Activated naive CD4-positive, alpha-beta T cell treated with anti-CD3 and anti-CD28 coated beads, Interleukin-2, amount 50 U/mL, for 72 hours (primary cell): ENCODE data around the gene MEGF6. TPM values are rescaled to one million over a fixed set of nuclear protein-coding genes. Genes with fewer than 3 reads are reported as not detected.

ENCODE experiments used
- ATAC-seq, 2 donors: fragments of 150-1000 bp; cut with Tn5 transposase; 2 replicates each; pipeline ENCODE4 v1.10.0; 2021; ENCODE audit warnings: mild to moderate bottlenecking in 2 of 2, moderate library complexity in 2 of 2
- DNase-seq, 2 donors: peaks; one replicate each; pipeline ENCODE4 v3.0.0; 2021 to 2022; ENCODE audit warnings: low spot score in 2 of 2
- H3K27ac Mint-ChIP-seq, 2 donors: one replicate each; pipeline ENCODE4 v1.8.0; 2022; ENCODE audit warnings: mild to moderate bottlenecking in 2 of 2, mixed read lengths in 2 of 2
- H3K36me3 Mint-ChIP-seq, 2 donors: one replicate each; pipeline ENCODE4 v1.8.0; 2022; ENCODE audit warnings: mixed read lengths in 2 of 2
- H3K9me3 Mint-ChIP-seq, 2 donors: one replicate each; pipeline ENCODE4 v1.8.0; 2022; ENCODE audit warnings: mixed read lengths in 2 of 2
- total RNA-seq, 2 donors: library from RNA; stranded (reverse); gene quantifications; one replicate each; pipeline ENCODE4 v1.2.3, GENCODE V29; 2022

Gene MEGF6
- total RNA-seq, 2 donors from 2014 or later, result 4.6 to 7.6 TPM

GRCh38 chr1:3444736-3445135, 166.6 kb downstream of the MEGF6 start:
- ATAC-seq (no peak), DNase-seq (no peak)
- Mint-ChIP-seq H3K27ac (no peak overlapping the region), H3K36me3 (no peaks in the 10 kb centered on the region), H3K9me3 (peaks cover 5 to 6% of the 10 kb centered on the region in 2 donors)

GRCh38 chr1:3444298-3444697, 167.0 kb downstream of the MEGF6 start:
- no peak for DNase-seq
- no peak for ATAC-seq
- no peaks in the 10 kb centered on the region for H3K36me3 Mint-ChIP-seq
- H3K27ac Mint-ChIP-seq, result no peak overlapping the region
- H3K9me3 Mint-ChIP-seq, result peaks cover 5 to 6% of the 10 kb centered on the region in 2 donors

- Mint-ChIP-seq H3K36me3 (no peaks in the 10 kb centered on the region), H3K9me3 (peaks cover 5 to 6% of the 10 kb centered on the region in 2 donors), H3K27ac (no peak overlapping the region)
- DNase-seq, result no peak
- no peak for ATAC-seq
These were observed 167.5 kb downstream of the MEGF6 start for GRCh38 chr1:3443807-3444206.

GRCh38 chr1:3442901-3443300, 168.4 kb downstream of the MEGF6 start:
- Mint-ChIP-seq H3K9me3 (peaks cover 2 to 3% of the 10 kb centered on the region in 2 donors), H3K36me3 (no peaks in the 10 kb centered on the region), H3K27ac (no peak overlapping the region)
- ATAC-seq, result no peak
- DNase-seq, result no peak

- ATAC-seq (no peak), DNase-seq (no peak)
- H3K36me3 Mint-ChIP-seq, result no peaks in the 10 kb centered on the region
- no peak overlapping the region for H3K27ac Mint-ChIP-seq
- H3K9me3 Mint-ChIP-seq, result no peaks in the 10 kb centered on the region
These were observed 169.0 kb downstream of the MEGF6 start for GRCh38 chr1:3442331-3442730.

GRCh38 chr1:3441880-3442279, 169.4 kb downstream of the MEGF6 start:
- DNase-seq, result no peak
- ATAC-seq, result no peak

GRCh38 chr1:3441410-3441847, 169.9 kb downstream of the MEGF6 start:
- H3K27ac Mint-ChIP-seq, result no peak overlapping the region
- no peaks in the 10 kb centered on the region for H3K9me3 Mint-ChIP-seq
- no peaks in the 10 kb centered on the region for H3K36me3 Mint-ChIP-seq
- DNase-seq (no peak), ATAC-seq (no peak)

More at GRCh38 chr1:3441880-3442279, 169.4 kb downstream of the MEGF6 start:
- Mint-ChIP-seq H3K9me3 (no peaks in the 10 kb centered on the region), H3K36me3 (no peaks in the 10 kb centered on the region), H3K27ac (no peak overlapping the region)

GRCh38 chr1:3440711-3441409, 170.4 kb downstream of the MEGF6 start:
- ATAC-seq, result no peak
- Mint-ChIP-seq H3K36me3 (no peaks in the 10 kb centered on the region), H3K27ac (no peak overlapping the region), H3K9me3 (no peaks in the 10 kb centered on the region)
- DNase-seq, result no peak

- DNase-seq (no peak), ATAC-seq (no peak)
- Mint-ChIP-seq H3K27ac (no peak overlapping the region), H3K9me3 (no peaks in the 10 kb centered on the region), H3K36me3 (no peaks in the 10 kb centered on the region)
These were observed 171.0 kb downstream of the MEGF6 start for GRCh38 chr1:3440300-3440681.

Other genes with a start within 250 kb of the MEGF6 start
- under 1 TPM in 1 of 2 donors, not detected in 1; 0.46 TPM for gene ARHGEF16, start 156.8 kb downstream of the MEGF6 start, total RNA-seq
- gene TPRG1L, start 13.5 kb upstream of the MEGF6 start, total RNA-seq, result 1 to 10 TPM; 6.0 to 10.0 TPM
- gene WRAP73, start 38.6 kb upstream of the MEGF6 start, total RNA-seq, result 10 to 100 TPM; 26.5 to 38.6 TPM
- under 1 TPM; 0.30 to 0.39 TPM for gene TP73, start 41.0 kb upstream of the MEGF6 start, total RNA-seq
- not detected for gene CCDC27, start 140.9 kb upstream of the MEGF6 start, total RNA-seq
- 1 to 10 TPM; 1.0 to 2.7 TPM for gene SMIM1, start 161.2 kb upstream of the MEGF6 start, total RNA-seq
- gene LRRC47, start 185.0 kb upstream of the MEGF6 start, total RNA-seq, result 10 to 100 TPM; 26.8 to 33.9 TPM
- 10 to 100 TPM; 26.9 to 28.3 TPM for gene CEP104, start 245.7 kb upstream of the MEGF6 start, total RNA-seq
- 10 to 100 TPM; 12.0 TPM for gene DFFB, start 246.0 kb upstream of the MEGF6 start, total RNA-seq